ENCODE data around the gene GNPTAB. TPM values are rescaled to one million over a fixed set of nuclear protein-coding genes. Genes with fewer than 3 reads are reported as not detected.
A peak's percentile ranks its signal among the peaks of the same experiment; 100 is the strongest.
"Not testable (repeated sequence)": the region's sequence is repeated elsewhere in the genome, so short reads cannot be mapped to it uniquely, and the experiment has no call there.

The GNPTAB gene
- total RNA-seq: 27.2 and 32.2 TPM in 2 replicates

GRCh38 chr12:101830367-101831325 lies at the start of gene GNPTAB:
Gene GNPTAB (minus strand): TSS chr12:101830959. CDS start chr12:101830675, 284 bp downstream.
- peak; percentile 75 for DNase-seq (ENCODE audit: low read depth, low spot score)

GRCh38 chr12:101878243-101878821 lies 47.6 kb upstream of the GNPTAB start:
- DNase-seq (ENCODE audit: low read depth, low spot score): no peak

GRCh38 chr12:101877806-101878242 lies 47.1 kb upstream of the GNPTAB start:
- no peak for DNase-seq (ENCODE audit: low read depth, low spot score)

GRCh38 chr12:101876861-101877805 lies 46.4 kb upstream of the GNPTAB start, which contains the start of gene DRAM1:
Gene DRAM1 (plus strand): TSS chr12:101877580. CDS start chr12:101877790, 210 bp downstream.
- peak; percentile 55 for DNase-seq (ENCODE audit: low read depth, low spot score)

- DNase-seq (ENCODE audit: low read depth, low spot score): no peak
These were observed 45.6 kb upstream of the GNPTAB start for GRCh38 chr12:101876322-101876860.

- DNase-seq (ENCODE audit: low read depth, low spot score): no peak
These were observed 44.4 kb upstream of the GNPTAB start for GRCh38 chr12:101875162-101875561.

- DNase-seq (ENCODE audit: low read depth, low spot score): no peak
These were observed 40.2 kb upstream of the GNPTAB start for GRCh38 chr12:101870925-101871324.

GRCh38 chr12:101867619-101868018 lies 36.9 kb upstream of the GNPTAB start:
- not testable (repeated sequence) for DNase-seq (ENCODE audit: low read depth, low spot score)

- no peak for DNase-seq (ENCODE audit: low read depth, low spot score)
These were observed 36.0 kb upstream of the GNPTAB start for GRCh38 chr12:101866615-101867373.

GRCh38 chr12:101863981-101864380 lies 33.2 kb upstream of the GNPTAB start:
- no peak for DNase-seq (ENCODE audit: low read depth, low spot score)

- DNase-seq (ENCODE audit: low read depth, low spot score): no peak
These were observed 31.5 kb upstream of the GNPTAB start for GRCh38 chr12:101862245-101862644.

GRCh38 chr12:101861688-101862087 lies 30.9 kb upstream of the GNPTAB start:
- DNase-seq (ENCODE audit: low read depth, low spot score): not testable (repeated sequence)

GRCh38 chr12:101859664-101860607 lies 29.2 kb upstream of the GNPTAB start:
- DNase-seq (ENCODE audit: low read depth, low spot score): no peak

- no peak for DNase-seq (ENCODE audit: low read depth, low spot score)
These were observed 27.6 kb upstream of the GNPTAB start for GRCh38 chr12:101858361-101858760.

GRCh38 chr12:101857043-101857558 lies 26.3 kb upstream of the GNPTAB start:
- no peak for DNase-seq (ENCODE audit: low read depth, low spot score)

- DNase-seq (ENCODE audit: low read depth, low spot score): not testable (repeated sequence)
These were observed 25.9 kb upstream of the GNPTAB start for GRCh38 chr12:101856614-101857013.

GRCh38 chr12:101855976-101856375 lies 25.2 kb upstream of the GNPTAB start:
- DNase-seq (ENCODE audit: low read depth, low spot score): no peak

- no peak for DNase-seq (ENCODE audit: low read depth, low spot score)
These were observed 24.7 kb upstream of the GNPTAB start for GRCh38 chr12:101855364-101855884.

- DNase-seq (ENCODE audit: low read depth, low spot score): no peak
These were observed 24.0 kb upstream of the GNPTAB start for GRCh38 chr12:101854747-101855146.

All from pulmonary artery endothelial cell (primary cell).